Urothelium cell line (cell line): ENCODE results near the gene GALNT10.

Experiments used
- DNase-seq: peaks from one replicate; pipeline ENCODE4 v3.0.0; 2011; ENCODE audit warnings: low spot score, mixed read lengths
- FAIRE-seq: peaks from 2 replicates; lab custom pipeline; 2011; peaks lifted over from hg19 to GRCh38; lab: Jason Lieb, UNC

GALNT10 gene

DNA sequence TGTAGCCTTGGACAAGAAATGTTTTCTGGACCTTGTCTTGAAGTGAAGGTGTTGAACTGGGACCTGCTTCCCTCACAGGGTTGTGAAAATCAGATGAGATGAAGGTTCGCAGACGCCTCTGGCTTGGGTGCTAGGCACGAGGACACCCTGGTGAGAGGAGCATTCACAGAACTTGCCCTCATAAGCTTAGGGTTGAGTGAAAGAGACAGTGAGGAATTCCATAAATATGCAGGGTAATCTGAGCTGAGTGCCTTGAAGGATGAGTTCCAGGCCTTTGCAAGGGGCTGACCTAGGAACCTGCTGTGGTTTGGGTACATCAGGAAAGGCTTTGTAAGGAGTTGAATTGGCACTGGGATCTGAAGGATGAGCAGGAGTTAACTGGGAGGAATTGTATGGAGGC lies 179.6 kb downstream of the GALNT10 start:
- peak; percentile 47 for DNase-seq
- FAIRE-seq = no peak

DNA sequence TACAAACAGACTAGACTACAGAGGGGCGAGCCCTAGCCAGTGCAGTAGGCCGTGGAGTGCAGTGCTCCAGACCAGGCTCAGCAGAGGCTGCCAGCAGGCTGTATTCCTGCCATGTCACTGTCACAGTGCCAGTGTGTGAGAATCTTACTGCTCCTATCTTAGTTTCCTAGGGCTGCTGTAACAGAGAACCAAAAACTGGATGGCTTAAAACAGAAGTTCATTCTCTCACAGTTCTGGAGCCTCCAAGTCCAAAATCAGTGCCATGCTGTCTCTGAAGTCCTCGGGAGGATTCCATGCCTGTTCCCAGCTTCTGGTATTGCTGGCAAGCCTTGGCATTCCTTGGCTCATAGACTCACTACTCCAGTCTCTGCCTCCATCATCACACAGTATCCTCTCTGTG lies 180.3 kb downstream of the GALNT10 start:
- FAIRE-seq (no peak), DNase-seq (no peak)

DNA sequence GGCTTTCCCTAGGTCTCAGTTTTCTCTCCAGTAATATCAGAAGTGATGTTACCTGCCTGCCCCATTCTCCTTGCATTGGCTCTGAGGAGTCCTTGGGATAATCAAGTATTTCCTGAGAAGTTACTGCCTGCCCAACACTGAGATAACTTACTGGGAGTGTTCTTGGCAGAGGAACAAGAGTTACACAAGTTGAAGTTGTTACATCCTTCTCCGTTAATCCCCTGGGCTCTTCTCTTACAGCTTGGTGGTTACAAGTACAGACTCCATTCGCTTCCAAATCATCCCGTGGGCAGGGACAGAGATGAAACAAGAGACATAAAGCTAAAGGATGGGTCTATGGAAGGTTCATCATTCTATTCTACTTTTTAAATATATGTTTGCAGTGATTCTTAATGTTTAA lies 181.2 kb downstream of the GALNT10 start:
- FAIRE-seq (no peak), DNase-seq (no peak)

DNA sequence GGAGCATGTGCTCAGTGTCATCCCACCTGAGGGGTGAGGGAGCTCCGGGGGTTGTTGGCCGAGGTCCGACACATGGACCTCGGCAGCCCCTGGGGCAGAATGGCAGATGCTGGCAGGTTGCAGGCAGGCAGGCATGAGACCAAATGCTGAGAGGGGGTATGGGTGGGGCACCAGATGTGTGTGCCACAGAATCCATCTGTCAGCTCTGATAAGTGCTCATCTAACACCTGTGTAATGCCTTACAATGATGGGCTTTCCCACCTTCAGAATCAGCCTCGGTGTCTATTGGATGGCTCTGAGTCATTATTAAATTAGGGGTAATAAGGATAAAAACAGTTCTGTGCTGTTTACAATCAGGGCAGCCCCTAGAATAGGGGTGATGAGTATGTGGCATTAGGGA lies 182.1 kb downstream of the GALNT10 start:
- FAIRE-seq = no peak
- DNase-seq = no peak

DNA sequence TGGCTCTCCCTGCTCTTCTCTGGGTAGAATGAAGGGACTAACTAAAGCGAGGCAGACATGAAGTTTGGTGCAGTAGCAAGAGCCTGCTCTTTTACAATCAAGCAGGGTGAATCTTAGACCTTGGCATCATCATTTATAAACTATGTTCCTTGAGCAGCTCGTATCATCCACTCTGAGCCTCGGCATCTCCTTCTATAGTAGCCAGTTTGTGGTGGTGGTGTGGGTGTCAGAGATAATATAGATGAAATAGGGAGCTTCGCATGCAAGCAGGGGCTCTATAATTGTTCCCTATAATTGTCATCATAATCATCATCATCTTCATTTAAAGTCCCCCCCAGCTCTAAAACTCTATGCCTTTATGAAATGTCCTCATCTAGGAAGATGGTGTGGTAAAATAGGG lies 182.8 kb downstream of the GALNT10 start:
- no peak for FAIRE-seq
- DNase-seq = no peak

DNA sequence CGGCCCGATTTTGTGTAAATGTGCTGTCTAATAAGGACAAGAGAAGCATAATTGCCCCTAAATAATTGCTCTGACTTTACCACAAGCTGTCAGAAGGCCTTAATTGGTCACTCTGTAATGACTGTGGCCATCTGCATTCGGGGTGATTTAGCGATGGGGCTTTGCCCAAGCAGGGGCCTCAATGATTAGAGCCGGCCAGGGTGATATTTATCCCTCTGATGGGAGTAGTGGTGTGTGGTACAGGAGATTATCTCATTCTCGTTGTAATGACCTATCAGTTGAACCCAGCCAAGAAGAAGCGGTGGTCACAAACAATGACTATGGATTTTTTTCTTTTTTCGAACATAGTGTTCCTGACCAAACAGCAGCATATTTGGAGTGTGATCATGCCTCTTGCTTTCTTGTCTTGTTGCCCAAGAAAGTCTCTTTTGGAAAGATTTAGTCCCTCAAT lies 183.2 kb downstream of the GALNT10 start:
- FAIRE-seq (no peak), DNase-seq (no peak)

DNA sequence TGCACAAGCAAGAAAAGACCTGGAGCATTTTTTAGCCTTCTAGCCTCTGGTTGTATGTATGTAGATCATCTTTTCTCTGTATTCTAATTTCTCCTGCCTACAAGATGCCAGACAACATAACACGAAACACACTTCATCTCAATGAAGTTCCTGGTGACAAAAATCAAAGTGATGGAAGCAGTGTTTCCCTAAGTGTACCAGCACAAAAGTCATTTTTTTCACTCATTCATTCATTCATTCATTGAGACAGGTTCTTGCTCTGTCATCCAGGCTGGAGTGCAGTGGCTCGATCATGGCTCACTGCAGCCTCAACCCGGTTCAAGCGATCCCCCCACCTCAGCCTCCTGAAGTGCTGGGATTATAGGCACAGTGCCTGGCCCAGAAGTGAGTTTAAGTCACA lies 183.7 kb downstream of the GALNT10 start:
- FAIRE-seq = no peak
- no peak for DNase-seq

DNA sequence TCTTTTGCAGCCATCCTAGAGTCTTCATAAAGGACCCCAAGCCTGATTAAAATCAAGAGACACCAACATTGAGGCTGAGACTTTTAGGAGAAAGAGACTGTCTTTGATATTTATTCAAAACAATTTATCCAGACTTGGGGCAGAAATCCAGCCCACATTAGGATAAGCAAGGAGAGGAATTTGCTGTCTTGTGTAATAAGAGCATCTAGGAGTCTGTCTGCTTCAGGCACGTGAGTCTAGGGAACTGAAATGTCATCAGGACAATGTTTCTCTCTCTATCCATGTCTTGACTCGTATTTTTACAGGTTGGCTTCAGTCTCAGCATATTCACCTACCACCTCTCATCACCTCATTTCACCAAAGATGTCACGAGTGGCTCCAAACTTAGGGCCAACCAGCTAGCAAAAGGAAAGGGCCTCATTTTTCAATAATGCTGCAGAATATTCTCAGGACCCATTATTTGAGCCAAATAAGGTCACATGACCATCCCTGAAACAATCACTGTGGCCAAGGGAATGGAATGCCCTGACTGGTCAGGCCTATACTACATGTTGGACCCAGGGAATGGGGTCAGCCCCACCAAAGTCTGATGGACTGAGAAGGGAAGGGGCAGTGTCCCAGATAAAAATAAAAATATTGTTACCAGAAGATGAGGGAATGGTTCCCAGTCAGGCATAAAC lies 184.9 kb downstream of the GALNT10 start:
- DNase-seq = no peak
- FAIRE-seq = no peak

DNA sequence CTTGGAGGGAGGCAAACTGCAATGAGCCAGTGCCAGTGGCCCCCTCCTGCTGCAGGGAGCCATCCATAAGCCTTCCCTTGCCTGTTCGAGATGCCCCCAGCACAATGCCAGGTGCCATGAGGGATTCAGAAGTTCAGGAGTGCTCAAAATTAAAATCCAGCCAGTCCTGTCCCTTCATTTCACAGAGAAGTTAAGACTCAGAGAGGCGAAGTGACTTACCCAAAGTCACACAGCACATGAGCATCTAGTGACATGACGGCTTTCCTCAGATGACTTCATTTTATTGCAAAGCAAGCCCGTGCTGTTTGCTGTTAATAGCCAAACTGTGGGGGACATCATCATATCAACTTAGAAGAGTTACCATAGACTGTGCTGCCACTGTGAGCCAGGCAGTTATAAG lies 185.9 kb downstream of the GALNT10 start:
- FAIRE-seq = no peak
- DNase-seq = no peak

DNA sequence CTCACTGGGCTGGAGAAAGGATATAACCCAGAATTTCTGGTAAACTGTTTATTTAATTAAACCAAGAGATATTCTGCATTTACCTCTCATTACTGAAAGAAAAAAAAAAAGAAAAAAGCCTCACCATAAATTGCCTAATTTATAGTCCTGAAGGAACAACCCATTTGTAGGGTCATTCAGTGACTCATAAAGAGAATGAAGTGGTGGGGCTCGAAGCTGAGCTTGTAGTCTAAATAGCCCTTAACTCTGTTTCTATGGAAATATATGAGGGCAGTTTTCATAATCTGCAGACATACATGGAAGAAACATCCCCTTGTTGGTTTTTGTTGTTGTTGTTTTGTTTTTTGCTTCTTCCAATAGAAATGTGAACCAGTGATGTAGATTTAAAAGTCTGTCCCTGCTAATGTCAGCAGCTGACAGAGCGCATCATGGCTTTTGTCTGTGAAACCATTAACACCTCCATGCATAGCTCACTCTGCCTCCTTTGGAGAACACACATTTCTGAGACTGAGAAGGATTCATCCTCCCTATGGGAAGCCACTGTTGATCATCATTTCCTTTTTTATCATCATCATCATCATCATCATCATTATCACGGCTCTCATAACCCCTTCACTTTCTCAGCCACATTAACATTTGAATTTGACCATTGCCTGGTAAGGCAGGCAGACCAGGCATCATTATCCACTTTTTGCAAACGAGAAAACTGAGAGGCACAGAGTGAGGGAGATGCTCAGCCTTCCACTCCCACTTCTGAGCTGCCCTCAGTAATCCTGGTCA lies 187.4 kb downstream of the GALNT10 start:
- peak; percentile 5 for FAIRE-seq
- DNase-seq = no peak

DNA sequence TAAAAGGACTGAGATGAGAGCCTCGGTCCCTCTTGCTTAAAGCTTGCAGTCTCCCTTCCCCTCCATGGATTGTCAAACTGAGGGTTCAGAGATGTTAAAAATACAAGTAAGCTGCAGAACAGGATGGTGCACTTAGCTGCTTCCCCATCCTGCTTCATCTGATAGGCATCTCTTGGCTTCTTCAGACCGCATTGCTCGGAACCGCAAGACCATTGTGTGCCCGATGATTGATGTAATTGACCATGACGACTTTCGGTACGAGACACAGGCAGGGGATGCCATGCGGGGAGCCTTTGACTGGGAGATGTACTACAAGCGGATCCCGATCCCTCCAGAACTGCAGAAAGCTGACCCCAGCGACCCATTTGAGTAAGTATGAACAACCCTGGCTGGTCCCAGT lies 189.7 kb downstream of the GALNT10 start:
- FAIRE-seq (no peak), DNase-seq (no peak)

DNA sequence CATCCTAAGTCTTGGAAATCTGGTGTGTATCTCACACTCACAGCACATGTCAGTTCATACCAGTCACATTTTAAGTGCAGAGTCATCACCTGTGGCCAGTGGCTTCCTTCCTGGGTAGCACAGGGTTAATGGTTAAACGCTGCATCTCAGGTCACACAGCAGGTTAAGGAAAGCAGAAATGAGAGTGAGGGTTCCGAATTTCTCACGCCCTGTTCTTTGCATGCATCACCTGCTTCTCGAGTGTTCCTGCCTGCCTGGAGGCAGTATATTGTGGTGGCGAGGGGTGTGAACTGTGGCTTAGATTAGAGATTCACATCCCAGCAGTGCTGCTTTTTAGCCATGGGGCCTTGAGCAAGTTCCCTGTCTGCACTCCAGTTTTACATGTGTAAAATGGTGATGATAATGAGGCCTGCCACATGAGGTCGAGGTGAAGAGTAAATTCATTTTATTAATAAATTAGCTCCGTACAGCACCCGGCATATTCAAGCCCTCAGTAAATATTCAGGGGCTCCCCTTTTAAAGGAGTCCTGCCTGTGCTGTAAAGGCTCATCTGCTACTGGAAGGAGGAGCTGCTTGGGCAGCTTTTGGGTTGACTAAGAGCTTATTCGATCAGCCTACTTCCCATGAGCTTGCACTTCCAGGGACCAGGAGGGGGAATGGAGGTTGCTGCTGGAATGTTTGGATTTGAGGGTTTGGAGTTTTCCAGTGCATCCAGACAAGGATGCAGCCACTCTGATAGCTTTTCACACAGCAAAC lies 194.1 kb downstream of the GALNT10 start:
- DNase-seq (no peak), FAIRE-seq (no peak)

DNA sequence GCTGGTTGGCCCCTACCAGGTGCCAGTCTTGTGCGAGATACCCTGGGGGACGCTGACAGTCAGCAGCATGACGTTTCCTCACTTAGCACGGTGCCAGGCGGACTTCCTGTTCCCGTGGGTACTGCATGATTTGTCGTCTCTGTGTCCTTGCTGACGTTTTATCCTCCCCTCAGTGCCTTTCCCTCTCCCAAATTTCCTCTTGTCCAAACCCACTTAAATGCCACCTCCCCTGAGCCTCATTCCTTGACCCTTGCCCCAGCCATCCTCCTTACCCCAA lies 194.6 kb downstream of the GALNT10 start:
- no peak for DNase-seq

DNA sequence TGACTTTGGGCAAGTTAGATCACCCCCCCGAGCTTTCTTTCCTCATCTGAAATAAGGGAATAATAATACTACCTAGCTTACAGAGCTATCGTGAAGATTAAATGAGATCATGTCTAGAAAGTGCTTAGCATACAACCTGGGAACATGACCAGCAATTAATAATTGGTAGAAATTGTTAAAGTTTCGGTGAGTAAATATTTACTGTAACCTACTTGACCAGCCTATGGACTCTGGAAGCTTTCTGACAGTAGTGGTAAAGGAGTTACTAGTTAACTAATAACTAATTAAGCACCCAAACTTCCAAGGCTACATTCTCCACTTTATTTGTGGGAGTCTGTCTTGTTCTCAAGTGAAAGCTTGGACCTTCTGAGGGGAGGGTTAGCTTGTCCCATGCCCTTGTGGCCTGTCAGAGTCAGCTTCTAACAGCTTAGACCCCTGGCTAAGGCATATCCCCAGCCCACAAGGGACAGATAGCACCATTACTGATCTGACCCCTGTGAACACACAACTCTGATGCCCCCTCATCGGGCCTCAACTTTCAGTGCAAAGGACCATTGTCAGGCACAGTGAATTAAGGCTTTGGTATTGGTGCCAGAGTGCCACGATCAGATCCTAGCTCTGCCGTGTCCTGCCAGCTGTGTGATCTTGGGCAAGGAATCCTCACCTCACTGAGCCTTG lies 196.6 kb downstream of the GALNT10 start:
- FAIRE-seq = no peak
- DNase-seq = no peak

More for the DNA sequence above, 194.6 kb downstream of the GALNT10 start:
- no peak for FAIRE-seq

DNA sequence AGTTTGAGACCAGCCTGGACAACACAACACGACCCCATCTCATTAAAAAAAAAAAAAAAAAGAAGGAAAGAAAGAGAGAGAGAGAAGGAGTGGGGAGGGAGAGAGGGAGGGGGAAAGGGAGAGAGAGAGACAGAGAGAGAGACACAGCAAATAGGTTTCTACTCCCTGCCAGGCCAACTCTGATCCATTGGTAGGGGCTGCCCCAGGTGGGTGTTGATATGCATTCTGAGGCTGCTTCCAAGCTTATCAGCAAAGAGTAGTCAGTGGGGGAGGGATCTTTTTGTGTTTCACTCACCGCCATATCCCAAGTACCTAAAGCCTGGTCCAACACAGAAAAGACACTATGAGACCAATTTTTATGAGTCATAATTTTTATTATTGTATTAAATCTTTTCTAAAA lies 198.3 kb downstream of the GALNT10 start:
- FAIRE-seq (no peak), DNase-seq (no peak)

DNA sequence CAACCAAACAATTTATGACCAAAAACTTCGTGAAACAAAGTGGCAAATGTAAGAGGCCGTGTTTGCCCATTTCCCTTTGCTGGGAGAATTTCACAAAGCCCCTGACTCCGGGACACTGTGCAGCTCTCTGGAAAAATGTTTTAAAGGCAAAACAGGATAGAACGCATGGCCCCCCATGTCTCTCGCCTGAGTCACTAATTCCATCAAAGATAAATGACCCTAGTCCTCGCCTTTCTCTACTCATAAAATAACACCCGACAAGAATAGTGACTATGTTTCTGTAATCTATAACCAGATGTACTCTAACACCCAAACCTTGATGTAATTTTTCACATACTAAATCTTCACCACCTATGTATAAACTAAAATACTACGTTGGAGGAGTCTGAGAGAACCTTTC lies 199.6 kb downstream of the GALNT10 start:
- FAIRE-seq = no peak
- DNase-seq = no peak

DNA sequence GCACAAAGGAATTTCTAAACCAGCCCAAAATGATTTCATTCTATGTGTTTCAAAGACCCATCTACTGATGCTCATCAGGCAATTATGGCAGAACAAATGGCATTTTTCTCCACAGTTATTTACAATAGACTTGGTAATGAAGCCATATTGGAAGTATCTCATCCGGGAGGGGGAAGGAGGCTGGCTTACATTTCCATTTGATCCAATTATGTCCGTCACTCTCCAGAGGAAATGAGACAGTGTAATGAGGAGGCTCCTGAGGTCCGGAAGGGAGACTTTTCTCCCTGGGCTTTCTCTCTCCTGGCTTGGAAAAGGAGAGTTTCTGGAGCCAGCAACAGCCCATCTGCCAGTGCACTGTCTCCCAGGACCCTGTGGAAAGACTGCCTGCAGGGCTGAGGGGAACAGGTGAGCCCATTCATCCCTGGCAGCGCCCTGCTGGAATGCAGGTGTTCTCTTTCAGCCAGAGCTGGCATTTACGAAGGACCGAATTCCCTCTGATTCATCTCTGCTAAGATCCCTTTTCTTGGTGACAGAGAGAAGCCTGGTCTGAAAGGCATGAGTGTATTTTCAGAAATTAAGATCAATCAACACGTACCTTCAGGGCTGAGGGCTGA lies 200.3 kb downstream of the GALNT10 start:
- FAIRE-seq (no peak), DNase-seq (no peak)

DNA sequence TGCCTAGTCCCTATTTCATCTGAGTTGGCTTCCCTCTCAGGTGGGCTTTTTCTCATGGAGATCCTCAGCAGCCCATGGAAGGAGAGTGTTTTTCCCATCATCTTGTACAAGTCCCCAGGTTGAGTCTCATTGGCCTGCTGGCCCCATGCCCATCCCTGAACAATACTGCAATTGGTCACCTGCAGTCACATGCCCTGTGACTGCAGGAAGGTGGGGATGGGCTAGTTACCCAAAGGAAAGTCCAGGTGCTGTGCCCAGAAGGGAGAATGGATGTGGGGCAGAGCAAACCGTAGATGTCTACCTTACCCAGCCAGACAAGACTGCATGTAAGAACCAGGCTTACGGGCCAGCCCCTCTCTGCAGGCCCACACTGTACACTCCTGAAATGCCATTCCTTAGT lies 201.3 kb downstream of the GALNT10 start:
- FAIRE-seq (no peak), DNase-seq (no peak)

DNA sequence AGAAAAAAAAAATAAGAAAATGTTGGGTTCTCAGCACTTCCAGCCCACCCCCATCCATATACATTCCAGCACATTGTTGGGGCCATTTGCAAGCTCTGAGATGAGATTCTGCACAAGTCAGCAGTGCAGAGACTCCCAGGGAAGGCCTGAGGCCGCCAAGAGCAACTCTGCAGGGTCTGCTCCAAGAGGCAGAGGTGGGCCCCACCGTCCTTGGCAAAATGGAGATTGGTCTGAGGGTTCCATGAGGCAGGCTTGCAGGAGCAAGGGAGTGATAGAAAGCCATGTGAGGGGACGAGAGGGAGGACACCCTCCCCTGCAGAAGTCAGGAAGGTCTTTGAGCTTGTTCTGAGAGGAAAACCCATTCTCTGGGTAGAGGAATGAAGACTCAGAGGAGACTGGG lies 203.3 kb downstream of the GALNT10 start:
- no peak for DNase-seq
- no peak for FAIRE-seq

DNA sequence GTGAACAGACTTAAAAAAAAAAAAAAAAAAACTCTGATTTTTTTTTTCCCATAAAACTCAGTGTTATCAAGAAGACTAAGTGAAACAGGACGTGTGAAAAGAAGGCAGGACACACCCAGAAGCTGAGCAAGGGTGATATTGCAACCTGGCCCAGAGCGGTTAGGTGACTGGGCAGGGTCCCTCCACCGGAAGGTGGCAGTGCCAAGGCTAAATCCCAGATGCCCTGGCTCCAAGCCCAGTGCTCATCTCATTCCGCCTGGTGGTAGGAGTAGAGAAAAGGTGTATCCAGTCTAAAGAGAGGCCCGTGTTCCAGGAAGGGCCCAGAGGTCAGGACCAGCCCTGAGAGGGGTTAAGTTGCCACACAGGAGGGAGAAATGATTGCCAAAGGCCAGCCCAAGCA lies 203.8 kb downstream of the GALNT10 start:
- FAIRE-seq = no peak
- DNase-seq = no peak
